Gastrocnemius medialis (tissue), 4 donors: Measurements from ENCODE around the gene GABRG3.
"Not testable (repeated sequence)": the region's sequence is repeated elsewhere in the genome, so short reads cannot be mapped to it uniquely, and the experiment has no call there.

Source experiments
- POLR2A ChIP-seq, 2 donors: fragments of 450-650 bp; IDR thresholded peaks; one replicate each; pipeline ENCODE4 v1.6.1; 2017; ENCODE audit warnings: antibody characterized with exemption in 2 of 2, mild to moderate bottlenecking in 2 of 2, moderate library complexity in 2 of 2
- TF ChIP-seq, protein P1 (sequence below), 5 experiments: fragments of 450-650 bp in 3 of 5; fragments of 200-600 bp in 2 of 5; sonication (generic) in 2 of 5; IDR thresholded peaks in 4 of 5; conservative IDR thresholded peaks in 1 of 5; 1 replicate in 4 of 5; 2 replicates in 1 of 5; pipeline ENCODE4 v1.5.1; 2016 to 2019; ENCODE audit warnings: antibody characterized with exemption in 5 of 5, mild to moderate bottlenecking in 3 of 5, moderate library complexity in 3 of 5

DNA sequence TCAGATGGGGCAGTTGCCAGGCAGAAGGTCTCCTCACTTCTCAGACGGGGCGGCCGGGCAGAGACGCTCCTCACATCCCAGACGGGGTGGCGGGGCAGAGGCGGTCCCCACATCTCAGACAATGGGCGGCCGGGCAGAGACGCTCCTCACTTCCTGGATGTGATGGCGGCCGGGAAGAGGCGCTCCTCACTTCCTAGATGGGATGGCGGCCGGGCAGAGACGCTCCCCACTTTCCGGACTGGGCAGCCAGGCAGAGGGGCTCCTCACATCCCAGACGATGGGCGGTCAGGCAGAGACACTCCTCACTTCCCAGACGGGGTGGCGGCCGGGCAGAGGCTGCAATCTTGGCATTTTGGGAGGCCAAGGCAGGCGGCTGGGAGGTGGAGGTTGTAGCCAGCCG is 33.2 kb downstream of the GABRG3 start:
- TF ChIP-seq, protein P1, sequence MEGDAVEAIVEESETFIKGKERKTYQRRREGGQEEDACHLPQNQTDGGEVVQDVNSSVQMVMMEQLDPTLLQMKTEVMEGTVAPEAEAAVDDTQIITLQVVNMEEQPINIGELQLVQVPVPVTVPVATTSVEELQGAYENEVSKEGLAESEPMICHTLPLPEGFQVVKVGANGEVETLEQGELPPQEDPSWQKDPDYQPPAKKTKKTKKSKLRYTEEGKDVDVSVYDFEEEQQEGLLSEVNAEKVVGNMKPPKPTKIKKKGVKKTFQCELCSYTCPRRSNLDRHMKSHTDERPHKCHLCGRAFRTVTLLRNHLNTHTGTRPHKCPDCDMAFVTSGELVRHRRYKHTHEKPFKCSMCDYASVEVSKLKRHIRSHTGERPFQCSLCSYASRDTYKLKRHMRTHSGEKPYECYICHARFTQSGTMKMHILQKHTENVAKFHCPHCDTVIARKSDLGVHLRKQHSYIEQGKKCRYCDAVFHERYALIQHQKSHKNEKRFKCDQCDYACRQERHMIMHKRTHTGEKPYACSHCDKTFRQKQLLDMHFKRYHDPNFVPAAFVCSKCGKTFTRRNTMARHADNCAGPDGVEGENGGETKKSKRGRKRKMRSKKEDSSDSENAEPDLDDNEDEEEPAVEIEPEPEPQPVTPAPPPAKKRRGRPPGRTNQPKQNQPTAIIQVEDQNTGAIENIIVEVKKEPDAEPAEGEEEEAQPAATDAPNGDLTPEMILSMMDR (IDR thresholded peaks at IDR 0.05 in 4 of 5, conservative IDR thresholded peaks at IDR 0.05 in 1 of 5), result not testable (repeated sequence)
- TF ChIP-seq POLR2A (IDR thresholded peaks at IDR 0.05), result not testable (repeated sequence)
